Esophagus (tissue), 2 donors: ENCODE measurements around the gene CTH. TPM values are rescaled to one million over a fixed set of nuclear protein-coding genes. Genes with fewer than 3 reads are reported as not detected.
"Not testable (repeated sequence)": the region's sequence is repeated elsewhere in the genome, so short reads cannot be mapped to it uniquely, and the experiment has no call there.

Experiments used
- H3K27ac ChIP-seq, 2 donors: one replicate each; pipeline ENCODE4 v1.5.1; 2013; ENCODE audit warnings: low read depth in 2 of 2, mild to moderate bottlenecking in 2 of 2, inconsistent platforms in 1 of 2, low read length in 1 of 2, moderate library complexity in 1 of 2
- H3K27me3 ChIP-seq, 2 donors: one replicate each; pipeline ENCODE4 v1.6.1; 2013; ENCODE audit warnings: low read length in 2 of 2, control low read depth in 1 of 2, mild to moderate bottlenecking in 1 of 2; ENCODE audit not compliant: insufficient read depth in 2 of 2, control insufficient read depth in 1 of 2
- H3K36me3 ChIP-seq, 2 donors: one replicate each; pipeline ENCODE4 v1.6.1; 2013; ENCODE audit warnings: low read length in 1 of 2; ENCODE audit not compliant: control insufficient read depth in 2 of 2, insufficient read depth in 2 of 2
- H3K4me1 ChIP-seq, 2 donors: one replicate each; pipeline ENCODE4 v1.6.1; 2013; ENCODE audit warnings: low read length in 1 of 2; ENCODE audit not compliant: control insufficient read depth in 2 of 2, insufficient read depth in 2 of 2
- H3K4me3 ChIP-seq, 2 donors: one replicate each; pipeline ENCODE4 v1.5.1; 2013; ENCODE audit warnings: low read length in 2 of 2, mild to moderate bottlenecking in 2 of 2, low read depth in 1 of 2, moderate library complexity in 1 of 2
- H3K9me3 ChIP-seq, 2 donors: one replicate each; pipeline ENCODE4 v1.6.1; 2013; ENCODE audit warnings: mild to moderate bottlenecking in 2 of 2, low read depth in 1 of 2, low read length in 1 of 2, moderate library complexity in 1 of 2; ENCODE audit not compliant: control insufficient read depth in 2 of 2, insufficient read depth in 1 of 2
- WGBS, 2 donors: extraction: QIAGEN DNeasy Blood & Tissue Kit; methylation state at CpG; one replicate each; pipeline ENCODE4 v1.1.7; 2013; 5-methylcytosine and 5-hydroxymethylcytosine counted together
- polyA plus RNA-seq, 2 donors: library from polyadenylated mRNA; stranded (reverse); fragments of 200-250 nt; gene quantifications; one replicate each; pipeline ENCODE4 v1.2.3, GENCODE V29; 2013
- donor health status: healthy with polysubstance abuse.
- donor health status: Bipolar disorder and iron deficiency.

CTH gene
- polyA plus RNA-seq, 2 donors, result 3.4 to 9.4 TPM

DNA sequence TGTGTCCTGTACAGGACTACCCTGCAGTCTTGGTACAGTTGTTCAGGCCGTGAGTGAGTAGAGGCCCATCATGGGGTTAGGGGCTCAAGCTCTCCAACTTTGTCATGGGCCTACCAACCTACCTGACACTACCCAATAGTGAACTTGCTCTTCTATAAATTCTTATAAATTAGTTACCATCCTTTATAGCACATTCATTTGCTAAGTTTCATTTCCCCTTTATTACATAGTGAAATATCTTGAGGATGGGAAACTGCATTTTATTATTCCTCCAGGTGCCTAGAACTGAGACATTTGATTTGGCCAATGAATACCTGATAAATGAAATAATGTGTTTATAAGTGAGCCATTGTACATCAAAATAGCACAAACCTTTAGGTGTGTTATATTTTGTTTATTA lies 9.1 kb upstream of the CTH start:
- WGBS, 2 donors, result 77 to 88% methylated on average over 1 of the region's 1 CpG
- no peaks in the 10 kb centered on the region for H3K27me3 ChIP-seq
- H3K9me3 ChIP-seq, result no peaks in the 10 kb centered on the region
- H3K27ac ChIP-seq, result no peak overlapping the region
- no peaks in the 10 kb centered on the region for H3K4me1 ChIP-seq
- no peak overlapping the region for H3K4me3 ChIP-seq
- H3K36me3 ChIP-seq, result no peaks in the 10 kb centered on the region

DNA sequence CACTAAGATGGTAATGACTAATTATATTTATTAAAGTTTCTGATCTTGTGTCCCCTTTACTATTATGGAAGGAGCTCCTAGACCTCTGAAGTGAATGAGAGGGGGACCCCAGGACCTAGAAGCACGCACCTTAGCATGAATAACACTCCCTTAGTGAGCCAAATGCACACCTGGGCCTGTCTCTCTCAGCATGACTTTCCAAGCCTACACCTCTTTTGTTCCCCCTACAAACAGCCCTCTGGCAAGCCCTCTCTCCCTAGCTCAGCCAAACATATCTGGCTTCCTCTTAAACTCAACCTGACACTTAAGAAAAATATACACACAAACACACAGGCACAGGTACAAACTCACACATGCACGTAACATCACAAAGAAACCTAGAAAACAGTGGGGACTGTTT lies 7.3 kb upstream of the CTH start:
- Histone ChIP-seq H3K27ac (no peak overlapping the region), H3K4me1 (no peaks in the 10 kb centered on the region), H3K9me3 (no peaks in the 10 kb centered on the region), H3K36me3 (no peaks in the 10 kb centered on the region), H3K4me3 (no peak overlapping the region), H3K27me3 (no peaks in the 10 kb centered on the region)
- 81 to 85% methylated on average over 2 of the region's 2 CpGs for WGBS, 2 donors

DNA sequence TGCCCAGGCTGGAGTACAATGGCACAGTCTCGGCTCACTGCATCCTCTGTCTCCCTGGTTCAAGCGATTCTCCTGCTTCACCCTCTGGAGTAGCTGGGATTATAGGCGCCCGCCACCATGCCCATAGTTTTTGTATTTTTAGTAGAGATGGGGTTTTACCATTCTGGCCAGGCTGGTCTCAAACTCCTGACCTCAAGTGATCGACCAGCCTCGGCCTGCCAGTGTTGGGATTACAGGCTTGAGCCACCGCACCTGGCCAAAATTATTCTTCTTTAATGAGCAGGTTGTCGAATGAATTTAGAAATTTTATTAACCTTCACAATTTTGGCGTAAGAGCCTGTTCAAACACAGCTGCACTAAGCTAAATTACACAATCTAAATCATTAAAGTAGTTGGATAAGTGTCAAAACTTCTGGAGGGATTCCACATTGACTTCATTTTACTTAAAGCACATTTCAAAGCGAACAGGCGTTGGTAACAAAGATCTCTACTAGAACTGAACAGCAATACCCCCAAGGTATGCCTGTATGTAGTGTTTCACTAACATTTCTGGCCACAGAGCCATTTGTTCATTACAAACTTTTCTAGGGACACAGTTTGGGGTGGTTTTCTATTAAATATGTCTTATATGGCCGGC lies 5.2 kb upstream of the CTH start:
- H3K27ac ChIP-seq, result no peak overlapping the region
- peaks cover 0 to 2% of the 10 kb centered on the region in 2 donors for H3K4me1 ChIP-seq
- no peaks in the 10 kb centered on the region for H3K27me3 ChIP-seq
- H3K36me3 ChIP-seq, result no peaks in the 10 kb centered on the region
- no peaks in the 10 kb centered on the region for H3K9me3 ChIP-seq
- 55 to 60% methylated on average over 12 of the region's 12 CpGs for WGBS, 2 donors
- no peak overlapping the region for H3K4me3 ChIP-seq

DNA sequence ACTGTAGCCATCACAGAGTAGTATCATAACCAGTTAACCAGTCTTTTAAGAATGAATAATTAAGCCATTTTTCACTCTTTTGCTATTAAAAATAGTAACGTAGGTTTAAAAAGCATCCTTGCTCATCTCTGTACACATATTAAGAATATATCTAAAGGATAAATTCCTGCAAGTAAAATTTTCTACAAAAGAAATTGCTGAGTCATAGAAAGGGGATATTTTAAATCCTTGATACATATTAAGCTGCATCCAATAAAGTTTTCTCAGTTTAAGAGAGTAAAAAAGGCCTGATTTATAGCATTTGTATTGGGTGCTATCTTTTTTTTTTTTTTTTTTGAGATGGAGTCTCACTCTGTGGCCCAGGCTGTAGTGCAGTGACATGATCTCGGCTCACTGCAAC lies 1.9 kb upstream of the CTH start:
- WGBS, 2 donors, result 88 to 95% methylated on average over 2 of the region's 2 CpGs
- H3K27ac ChIP-seq, result no peak overlapping the region
- no peak overlapping the region for H3K4me3 ChIP-seq
- H3K4me1 ChIP-seq, result peaks cover 0 to 2% of the 10 kb centered on the region in 2 donors
- H3K9me3 ChIP-seq, result no peaks in the 10 kb centered on the region
- H3K36me3 ChIP-seq, result no peaks in the 10 kb centered on the region
- no peaks in the 10 kb centered on the region for H3K27me3 ChIP-seq

DNA sequence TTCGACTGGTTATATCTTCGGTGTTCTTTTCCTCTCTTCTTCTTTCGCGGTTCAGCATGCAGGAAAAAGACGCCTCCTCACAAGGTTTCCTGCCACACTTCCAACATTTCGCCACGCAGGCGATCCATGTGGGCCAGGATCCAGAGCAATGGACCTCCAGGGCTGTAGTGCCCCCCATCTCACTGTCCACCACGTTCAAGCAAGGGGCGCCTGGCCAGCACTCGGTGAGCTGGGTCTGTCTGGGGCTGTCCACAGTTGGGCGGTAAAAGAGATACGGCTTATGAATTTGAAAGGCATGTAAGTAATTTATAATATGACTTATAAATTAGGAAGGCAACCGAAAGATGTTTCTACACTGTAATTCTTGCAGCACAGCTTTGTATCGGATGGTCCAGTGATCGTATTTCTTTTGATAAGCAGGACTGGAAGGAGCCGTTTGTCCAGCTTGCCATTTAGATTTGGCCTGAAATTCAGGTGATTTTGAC lies 334 bp downstream of the CTH start:
- H3K4me1 ChIP-seq, result peaks cover 0 to 2% of the 10 kb centered on the region in 2 donors

DNA sequence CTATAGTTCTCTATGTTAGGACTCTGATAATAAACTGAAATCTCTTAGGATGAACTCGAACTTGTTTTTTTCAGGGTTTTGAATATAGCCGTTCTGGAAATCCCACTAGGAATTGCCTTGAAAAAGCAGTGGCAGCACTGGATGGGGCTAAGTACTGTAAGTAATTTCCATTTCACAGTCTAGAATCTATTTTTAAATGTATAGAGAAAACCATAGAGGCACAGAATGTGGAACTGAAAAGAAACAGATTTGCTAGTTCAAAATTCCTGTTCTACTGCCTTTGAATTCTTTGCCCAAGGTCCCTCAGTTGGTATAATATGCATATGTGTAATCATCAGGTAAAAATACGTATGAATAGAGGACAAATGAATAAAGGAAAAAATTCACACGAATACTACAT lies 4.8 kb downstream of the CTH start:
- no peaks in the 10 kb centered on the region for H3K27me3 ChIP-seq
- no peak overlapping the region for H3K4me3 ChIP-seq
- WGBS, 2 donors, result 65 to 88% methylated on average over 4 of the region's 4 CpGs
- H3K9me3 ChIP-seq, result no peaks in the 10 kb centered on the region
- H3K36me3 ChIP-seq, result no peaks in the 10 kb centered on the region
- H3K4me1 ChIP-seq, result no peaks in the 10 kb centered on the region
- H3K27ac ChIP-seq, result no peak overlapping the region

More for the DNA sequence above, 334 bp downstream of the CTH start:
- H3K36me3 ChIP-seq, result no peaks in the 10 kb centered on the region
- H3K27ac ChIP-seq, result peak overlapping the region; percentile 97 to 98
- H3K27me3 ChIP-seq, result no peaks in the 10 kb centered on the region
- 1% methylated on average over 17 of the region's 17 CpGs for WGBS, 2 donors
- no peaks in the 10 kb centered on the region for H3K9me3 ChIP-seq
- H3K4me3 ChIP-seq, result peak overlapping the region; percentile 78 to 94

DNA sequence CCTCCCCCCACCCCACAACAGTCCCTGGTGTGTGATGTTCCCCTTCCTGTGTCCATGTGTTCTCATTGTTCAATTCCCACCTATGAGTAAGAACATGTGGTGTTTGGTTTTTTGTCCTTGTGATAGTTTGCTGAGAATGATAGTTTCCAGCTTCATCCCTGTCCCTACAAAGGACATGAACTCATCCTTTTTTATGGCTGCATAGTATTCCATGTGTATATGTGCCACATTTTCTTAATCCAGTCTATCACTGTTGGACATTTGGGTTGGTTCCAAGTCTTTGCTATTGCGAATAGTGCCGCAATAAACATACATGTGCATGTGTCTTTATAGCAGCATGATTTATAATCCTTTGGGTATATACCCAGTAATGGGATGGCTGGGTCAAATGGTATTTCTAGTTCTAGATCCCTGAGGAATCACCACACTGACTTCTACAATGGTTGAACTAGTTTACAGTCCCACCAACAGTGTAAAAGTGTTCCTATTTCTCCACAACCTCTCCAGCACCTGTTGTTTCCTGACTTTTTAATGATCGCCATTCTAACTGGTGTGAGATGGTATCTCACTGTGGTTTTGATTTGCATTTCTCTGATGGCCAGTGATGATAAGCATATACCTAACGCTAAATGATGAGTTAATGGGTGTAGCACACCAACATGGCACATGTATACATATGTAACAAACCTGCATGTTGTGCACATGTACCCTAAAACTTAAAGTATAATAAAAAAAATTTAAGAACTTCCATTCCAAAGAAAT lies 8.1 kb downstream of the CTH start:
- not testable (repeated sequence) for H3K9me3 ChIP-seq
- 74 to 76% methylated on average over 3 to 4 of the region's 4 CpGs for WGBS, 2 donors

DNA sequence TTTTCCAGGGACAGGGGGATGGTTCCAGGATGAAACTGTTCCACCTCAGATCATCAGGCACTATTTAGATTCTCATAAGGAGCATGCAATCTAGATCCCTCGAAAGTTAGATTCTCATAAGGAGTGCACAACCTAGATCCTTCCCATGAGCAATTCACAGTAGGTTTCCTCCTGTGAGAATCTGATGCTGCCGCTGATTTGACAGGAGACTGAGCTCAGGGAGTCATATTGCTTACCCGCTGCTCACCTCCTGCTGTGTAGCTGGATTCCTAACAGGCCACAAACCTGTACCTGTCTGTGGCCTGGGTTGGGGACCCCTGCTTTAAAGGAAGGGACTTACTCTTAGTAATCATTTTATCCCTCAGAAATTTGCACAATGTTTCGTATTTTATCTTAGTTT lies 9.3 kb downstream of the CTH start:
- H3K4me1 ChIP-seq, result no peaks in the 10 kb centered on the region
- H3K4me3 ChIP-seq, result no peak overlapping the region
- H3K36me3 ChIP-seq, result no peaks in the 10 kb centered on the region
- no peak overlapping the region for H3K27ac ChIP-seq
- H3K27me3 ChIP-seq, result no peaks in the 10 kb centered on the region
- 89 to 92% methylated on average over 4 of the region's 4 CpGs for whole genome bisulfite sequencing, 2 donors
- H3K9me3 ChIP-seq, result no peaks in the 10 kb centered on the region

More for the DNA sequence above, 8.1 kb downstream of the CTH start:
- not testable (repeated sequence) for H3K36me3 ChIP-seq, H3K4me1 ChIP-seq, H3K4me3 ChIP-seq, H3K27ac ChIP-seq, H3K27me3 ChIP-seq

DNA sequence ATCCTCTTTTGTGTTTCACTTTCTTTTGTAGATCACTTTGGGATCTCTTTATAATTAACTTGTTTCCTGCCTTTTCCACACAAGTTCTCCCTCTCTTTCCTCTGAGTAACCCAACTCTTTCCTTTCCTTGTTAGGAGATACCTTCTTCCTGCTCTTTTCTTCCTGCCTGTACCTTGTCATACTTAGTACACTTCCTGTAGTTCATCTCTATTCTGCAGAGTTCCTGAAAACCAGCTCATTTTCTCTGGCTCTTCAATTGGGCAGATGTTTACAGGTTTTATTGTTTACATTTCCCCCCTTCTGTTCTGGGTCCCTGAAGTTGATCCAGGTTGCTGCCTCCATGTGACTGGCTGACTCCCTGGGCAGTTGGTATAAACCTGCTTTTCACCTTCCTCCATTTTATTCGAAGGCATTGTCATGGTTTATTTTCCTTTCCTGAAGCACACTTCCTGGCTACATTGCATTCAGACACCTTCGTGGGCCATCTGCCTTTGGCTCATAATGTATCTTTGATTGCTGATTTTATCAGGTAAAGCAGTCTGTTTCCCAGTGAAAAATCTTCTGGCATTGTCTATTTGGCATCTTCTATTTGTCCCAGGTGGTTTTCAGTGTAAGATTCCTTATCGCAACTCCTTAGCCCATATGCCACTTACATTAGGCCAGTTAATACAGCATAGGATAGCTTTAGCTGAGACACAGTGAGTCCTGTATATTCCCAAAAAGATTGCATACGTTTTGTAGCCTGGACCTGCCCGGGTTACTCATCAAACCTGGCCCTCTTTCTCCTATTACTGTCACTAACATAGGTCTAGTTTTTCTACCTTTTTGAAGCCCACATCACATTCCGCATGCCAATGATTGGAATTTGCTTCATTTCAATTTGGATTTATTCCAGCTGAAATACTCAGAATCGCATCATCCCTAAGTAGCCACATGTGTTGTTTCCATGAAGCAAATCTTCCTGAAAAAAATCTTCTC lies 15.4 kb downstream of the CTH start:
- Histone ChIP-seq H3K27ac (no peak overlapping the region), H3K4me1 (no peaks in the 10 kb centered on the region), H3K36me3 (no peaks in the 10 kb centered on the region), H3K9me3 (no peaks in the 10 kb centered on the region), H3K27me3 (no peaks in the 10 kb centered on the region), H3K4me3 (no peak overlapping the region)
- WGBS, 2 donors, result 63 to 73% methylated on average over 7 of the region's 7 CpGs
